SK-N-SH (cell line): Measurements from ENCODE around the gene LSM5. TPM values are rescaled to one million over a fixed set of nuclear protein-coding genes. Genes with fewer than 3 reads are reported as not detected.

Source experiments
- CTCF ChIA-PET: fragments of 300-600, 350-600 bp; formaldehyde crosslinking; extraction: SDS; loops from one replicate; lab custom pipeline; 2021; lab: Yijun Ruan, JAX
- POLR2A ChIA-PET: fragments of 350-600 bp; sonication (Branson Sonifier 250); formaldehyde crosslinking; extraction: SDS; loops from one replicate; lab custom pipeline; 2020; ENCODE audit warnings: antibody characterized with exemption, inconsistent platforms; lab: Yijun Ruan, JAX
- DNase-seq: peaks from one replicate; pipeline ENCODE4 v3.0.0; 2012
- H2AFZ ChIP-seq: fragments of 200-600 bp; sonication (generic); 2 replicates; pipeline ENCODE4 v1.8.1; 2016; ENCODE audit warnings: antibody characterized with exemption, mild to moderate bottlenecking, low read depth
- H3F3A ChIP-seq: fragments of 200-600 bp; sonication (generic); replicated peaks from 2 replicates; pipeline ENCODE3; 2016; ENCODE audit warnings: antibody characterized with exemption, mild to moderate bottlenecking; ENCODE audit not compliant: insufficient read depth
- H3K27ac ChIP-seq, 2 experiments: fragments of 200-500 bp in 1 of 2; fragments of 200-600 bp in 1 of 2; sonication (Bioruptor generic) in 1 of 2; sonication (generic), shearing (Covaris generic) in 1 of 2; 2 replicates each; pipeline versions ENCODE4 v1.5.1 to v1.6.1; 2014 to 2016; ENCODE audit warnings: low read depth in 2 of 2, inconsistent platforms in 1 of 2, low read length in 1 of 2, mild to moderate bottlenecking in 1 of 2, mixed read lengths in 1 of 2
- H3K27me3 ChIP-seq: fragments of 200-600 bp; sonication (generic), shearing (Covaris generic); 2 replicates; pipeline ENCODE4 v1.6.1; 2016; ENCODE audit warnings: mixed run types; ENCODE audit not compliant: insufficient read depth
- H3K36me3 ChIP-seq, 2 experiments: fragments of 200-500 bp in 1 of 2; fragments of 200-600 bp in 1 of 2; sonication (Bioruptor generic) in 1 of 2; sonication (generic) in 1 of 2; replicated peaks in 1 of 2; 2 replicates each; pipeline versions ENCODE3 to v1.5.1; 2014 to 2016; ENCODE audit warnings: low read length in 1 of 2, mild to moderate bottlenecking in 1 of 2; ENCODE audit not compliant: insufficient read depth in 2 of 2, control insufficient read depth in 1 of 2
- H3K4me1 ChIP-seq, 2 experiments: fragments of 200-500 bp in 1 of 2; fragments of 200-600 bp in 1 of 2; sonication (Bioruptor generic) in 1 of 2; sonication (generic), shearing (Covaris generic) in 1 of 2; 2 replicates each; pipeline versions ENCODE4 v1.5.1 to v1.6.1; 2014 to 2016; ENCODE audit warnings: low read depth in 1 of 2, low read length in 1 of 2, mixed run types in 1 of 2; ENCODE audit not compliant: insufficient read depth in 2 of 2, control insufficient read depth in 1 of 2
- H3K4me2 ChIP-seq: fragments of 200-600 bp; sonication (generic), shearing (Covaris generic); 2 replicates; pipeline ENCODE4 v1.6.1; 2017; ENCODE audit warnings: mixed run types
- H3K4me3 ChIP-seq, 2 experiments: fragments of 200-500 bp in 1 of 2; fragments of 200-600 bp in 1 of 2; sonication (Bioruptor generic) in 1 of 2; sonication (generic), shearing (Covaris generic) in 1 of 2; 2 replicates each; pipeline versions ENCODE4 v1.5.1 to v1.8.1; 2014 to 2016; ENCODE audit warnings: low read depth in 2 of 2, inconsistent platforms in 1 of 2, low read length in 1 of 2, mild to moderate bottlenecking in 1 of 2, mixed read lengths in 1 of 2, moderate library complexity in 1 of 2
- H3K79me2 ChIP-seq: fragments of 200-600 bp; sonication (generic); 2 replicates; pipeline ENCODE4 v1.8.1; 2017; ENCODE audit warnings: mild to moderate bottlenecking; ENCODE audit not compliant: insufficient read depth
- H3K9ac ChIP-seq: fragments of 200-600 bp; sonication (generic); 2 replicates; pipeline ENCODE4 v1.6.1; 2017; ENCODE audit warnings: mixed run types
- H3K9me2 ChIP-seq: fragments of 200-600 bp; sonication (generic); 2 replicates; pipeline ENCODE4 v1.6.1; 2017; ENCODE audit warnings: mixed run types
- H3K9me3 ChIP-seq: fragments of 200-600 bp; sonication (generic); 2 replicates; pipeline ENCODE4 v1.6.1; 2017; ENCODE audit warnings: mixed run types, mild to moderate bottlenecking, moderate library complexity
- H4K20me1 ChIP-seq: fragments of 200-600 bp; sonication (generic); 2 replicates; pipeline ENCODE4 v1.6.1; 2017; ENCODE audit warnings: mild to moderate bottlenecking, mixed run types; ENCODE audit not compliant: insufficient read depth
- ELF1 ChIP-seq: IDR thresholded peaks from 2 replicates; pipeline ENCODE4 v1.4.0; 2012
- EP300 ChIP-seq, 2 experiments: IDR thresholded peaks; 2 replicates each; pipeline versions ENCODE4 v1.4.0 to v1.6.1; 2012; ENCODE audit warnings: borderline replicate concordance in 1 of 2, low read depth in 1 of 2, low read length in 1 of 2
- EZH2phosphoT487 ChIP-seq: fragments of 200-600 bp; sonication (generic); IDR thresholded peaks from 2 replicates; pipeline ENCODE4 v1.6.1; 2017; ENCODE audit warnings: low read depth, mixed run types, mild to moderate bottlenecking, antibody characterized with exemption, moderate library complexity, borderline replicate concordance
- FOXJ3 ChIP-seq: sonication (generic); formaldehyde crosslinking; IDR thresholded peaks from 2 replicates; pipeline ENCODE4 v1.5.1; 2020; ENCODE audit warnings: mild to moderate bottlenecking, missing genetic modification reagents
- GABPA ChIP-seq: IDR thresholded peaks from 2 replicates; pipeline ENCODE4 v1.4.0; 2012; ENCODE audit warnings: low read depth, mild to moderate bottlenecking
- GATA2 ChIP-seq: sonication (generic); formaldehyde crosslinking; IDR thresholded peaks from 2 replicates; pipeline ENCODE4 v1.5.0; 2020; ENCODE audit warnings: mild to moderate bottlenecking, missing genetic modification reagents
- JUND ChIP-seq: IDR thresholded peaks from 2 replicates; pipeline ENCODE4 v1.4.0; 2012
- MEF2A ChIP-seq: IDR thresholded peaks from 2 replicates; pipeline ENCODE4 v1.4.0; 2012; ENCODE audit warnings: low read depth, borderline replicate concordance
- MXI1 ChIP-seq: IDR thresholded peaks from 2 replicates; pipeline ENCODE4 v1.6.1; 2012; ENCODE audit warnings: mild to moderate bottlenecking, low read depth, low read length, improper control_type of control experiment
- NRF1 ChIP-seq: IDR thresholded peaks from 2 replicates; pipeline ENCODE4 v1.6.1; 2012; ENCODE audit warnings: low read depth, mild to moderate bottlenecking, low read length
- POLR2AphosphoS5 ChIP-seq: IDR thresholded peaks from 2 replicates; pipeline ENCODE4 v1.6.1; 2012; ENCODE audit warnings: low read depth, low read length
- RFX5 ChIP-seq: IDR thresholded peaks from 2 replicates; pipeline ENCODE4 v1.6.1; 2012; ENCODE audit warnings: mild to moderate bottlenecking, improper control_type of control experiment, low read length
- RXRA ChIP-seq: IDR thresholded peaks from 2 replicates; pipeline ENCODE4 v1.4.0; 2012; ENCODE audit warnings: low read depth, mild to moderate bottlenecking, borderline replicate concordance
- SIN3A ChIP-seq: IDR thresholded peaks from 2 replicates; pipeline ENCODE4 v1.6.1; 2012; ENCODE audit warnings: low read depth, mild to moderate bottlenecking, low read length, moderate library complexity, borderline replicate concordance
- SMC3 ChIP-seq: IDR thresholded peaks from 2 replicates; pipeline ENCODE4 v1.6.1; 2012; ENCODE audit warnings: low read depth, low read length, improper control_type of control experiment
- TAF1 ChIP-seq: IDR thresholded peaks from 2 replicates; pipeline ENCODE4 v1.6.1; 2012; ENCODE audit warnings: low read depth, mild to moderate bottlenecking, low read length, moderate library complexity, borderline replicate concordance
- TCF12 ChIP-seq: IDR thresholded peaks from 2 replicates; pipeline ENCODE4 v1.4.0; 2012
- TEAD4 ChIP-seq: IDR thresholded peaks from 2 replicates; pipeline ENCODE4 v1.4.0; 2012; ENCODE audit warnings: mild to moderate bottlenecking, borderline replicate concordance; ENCODE audit not compliant: insufficient read depth
- YY1 ChIP-seq: IDR thresholded peaks from 2 replicates; pipeline ENCODE4 v1.4.0; 2012; ENCODE audit warnings: low read depth, mild to moderate bottlenecking
- WGBS: methylation state at CpG from one replicate; pipeline ENCODE4 v1.1.6; 2017; ENCODE audit warnings: low lambda C conversion rate; 5-methylcytosine and 5-hydroxymethylcytosine counted together
- polyA plus RNA-seq, 3 experiments: library from polyadenylated mRNA; depleted of rRNA; stranded (reverse); fragments of >200 nt; gene quantifications; 2 replicates each; pipeline ENCODE4 v1.2.3, GENCODE V29; 2012
- TF ChIP-seq, protein P1 (sequence below): fragments of 150-350 bp; IDR thresholded peaks from 2 replicates; pipeline ENCODE4 v1.6.1; 2016; ENCODE audit warnings: mild to moderate bottlenecking, low read depth, low read length
- TF ChIP-seq, protein P2 (sequence below): IDR thresholded peaks from 2 replicates; pipeline ENCODE4 v1.4.0; 2012; ENCODE audit warnings: low read depth, borderline replicate concordance
- TF ChIP-seq, protein P3 (sequence below): IDR thresholded peaks from 2 replicates; pipeline ENCODE4 v1.4.0; 2012; ENCODE audit warnings: low read depth
- TF ChIP-seq, protein P4 (sequence below): IDR thresholded peaks from 2 replicates; pipeline ENCODE4; 2012
- TF ChIP-seq, protein P5 (sequence below): IDR thresholded peaks from 2 replicates; pipeline ENCODE4 v1.4.0; 2012; ENCODE audit warnings: low read depth, borderline replicate concordance
- TF ChIP-seq, protein P6 (sequence below): fragments of 200-600 bp; sonication (generic); IDR thresholded peaks from 2 replicates; pipeline ENCODE4 v1.6.1; 2017; ENCODE audit warnings: antibody characterized with exemption, mild to moderate bottlenecking, moderate library complexity

The LSM5 gene
- polyA plus RNA-seq, 1 of the 3 experiments (the other 2 are of a cell fraction) = 21.2 TPM

GRCh38 chr7:32501522-32501921, 11.3 kb upstream of the LSM5 start (continued):
- TF ChIP-seq, protein P1, sequence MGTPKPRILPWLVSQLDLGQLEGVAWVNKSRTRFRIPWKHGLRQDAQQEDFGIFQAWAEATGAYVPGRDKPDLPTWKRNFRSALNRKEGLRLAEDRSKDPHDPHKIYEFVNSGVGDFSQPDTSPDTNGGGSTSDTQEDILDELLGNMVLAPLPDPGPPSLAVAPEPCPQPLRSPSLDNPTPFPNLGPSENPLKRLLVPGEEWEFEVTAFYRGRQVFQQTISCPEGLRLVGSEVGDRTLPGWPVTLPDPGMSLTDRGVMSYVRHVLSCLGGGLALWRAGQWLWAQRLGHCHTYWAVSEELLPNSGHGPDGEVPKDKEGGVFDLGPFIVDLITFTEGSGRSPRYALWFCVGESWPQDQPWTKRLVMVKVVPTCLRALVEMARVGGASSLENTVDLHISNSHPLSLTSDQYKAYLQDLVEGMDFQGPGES = no peak
- TF ChIP-seq, protein P2, sequence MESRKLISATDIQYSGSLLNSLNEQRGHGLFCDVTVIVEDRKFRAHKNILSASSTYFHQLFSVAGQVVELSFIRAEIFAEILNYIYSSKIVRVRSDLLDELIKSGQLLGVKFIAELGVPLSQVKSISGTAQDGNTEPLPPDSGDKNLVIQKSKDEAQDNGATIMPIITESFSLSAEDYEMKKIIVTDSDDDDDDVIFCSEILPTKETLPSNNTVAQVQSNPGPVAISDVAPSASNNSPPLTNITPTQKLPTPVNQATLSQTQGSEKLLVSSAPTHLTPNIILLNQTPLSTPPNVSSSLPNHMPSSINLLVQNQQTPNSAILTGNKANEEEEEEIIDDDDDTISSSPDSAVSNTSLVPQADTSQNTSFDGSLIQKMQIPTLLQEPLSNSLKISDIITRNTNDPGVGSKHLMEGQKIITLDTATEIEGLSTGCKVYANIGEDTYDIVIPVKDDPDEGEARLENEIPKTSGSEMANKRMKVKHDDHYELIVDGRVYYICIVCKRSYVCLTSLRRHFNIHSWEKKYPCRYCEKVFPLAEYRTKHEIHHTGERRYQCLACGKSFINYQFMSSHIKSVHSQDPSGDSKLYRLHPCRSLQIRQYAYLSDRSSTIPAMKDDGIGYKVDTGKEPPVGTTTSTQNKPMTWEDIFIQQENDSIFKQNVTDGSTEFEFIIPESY = no peak
- TF ChIP-seq EP300 (IDR thresholded peaks at IDR 0.05; ENCODE audit: borderline replicate concordance in 1 of 2, low read depth in 1 of 2, low read length in 1 of 2) (no peak), RXRA (no peak), MEF2A (no peak), YY1 (no peak)
- TF ChIP-seq, protein P3, sequence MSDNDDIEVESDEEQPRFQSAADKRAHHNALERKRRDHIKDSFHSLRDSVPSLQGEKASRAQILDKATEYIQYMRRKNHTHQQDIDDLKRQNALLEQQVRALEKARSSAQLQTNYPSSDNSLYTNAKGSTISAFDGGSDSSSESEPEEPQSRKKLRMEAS = 0 out of 2 replicates have a peak, but pooled peaks have one; percentile 17

DNA sequence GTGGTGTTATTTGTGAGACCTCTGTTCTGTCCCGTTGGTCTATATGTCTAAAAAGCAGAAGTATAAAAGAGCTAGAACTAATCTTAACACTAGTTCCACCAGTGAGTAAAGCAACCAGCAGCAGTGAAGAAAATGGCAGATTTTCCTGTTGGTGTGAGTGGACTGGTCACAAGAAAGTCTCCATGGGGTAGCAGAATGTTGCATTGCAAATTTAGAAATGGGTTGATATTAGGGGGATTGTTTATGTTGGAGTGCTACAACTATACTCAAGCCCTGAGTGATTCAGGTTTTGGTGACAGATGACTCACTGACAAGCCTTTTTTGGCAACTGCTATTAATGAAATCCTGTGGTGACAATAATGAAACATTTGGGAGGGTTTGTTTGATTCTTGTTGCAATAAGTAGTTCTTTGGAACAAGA, 10.8 kb upstream of the LSM5 start:
- H3K79me2 ChIP-seq = peaks cover 96% of the 10 kb centered on the region
- H3F3A ChIP-seq = peaks cover 30% of the 10 kb centered on the region
- no peak overlapping the region for H2AFZ ChIP-seq
- POLR2A ChIA-PET = no interaction called here
- H3K36me3 ChIP-seq = peaks cover 0 to 22% of the 10 kb centered on the region in 2 experiments
- no peak for DNase-seq
- H3K27ac ChIP-seq = peak overlapping the region in 1 of 2 experiments; percentile 75; a peak in 2 of 4 replicates
- no peaks in the 10 kb centered on the region for H3K9me2 ChIP-seq
- peaks cover 39% of the 10 kb centered on the region for H4K20me1 ChIP-seq
- 0 out of 4 replicates have a peak overlapping the region, but pooled peaks of 1 of the 2 experiments have one; percentile 2 for H3K4me3 ChIP-seq
- H3K4me1 ChIP-seq = peaks cover 5 to 18% of the 10 kb centered on the region in 2 experiments
- H3K27me3 ChIP-seq = no peaks in the 10 kb centered on the region
- H3K9me3 ChIP-seq = no peaks in the 10 kb centered on the region; the same call in 1 of the 2 replicates
- H3K9ac ChIP-seq = peak overlapping the region; percentile 11; the same call in 1 of the 2 replicates
- CTCF ChIA-PET = interaction anchor here (0.6 to 1.1 kb wide), 2 partner anchors 21 to 346 kb away, joined by 3 read pairs; no protein-coding TSS in a partner anchor
- H3K4me2 ChIP-seq = peak overlapping the region; percentile 41
- WGBS = 64% methylated on average over 1 of the region's 1 CpG
- TF ChIP-seq GABPA = no peak
- no peak for TF ChIP-seq SIN3A
- no peak for TF ChIP-seq TAF1
- TF ChIP-seq POLR2AphosphoS5 = no peak
- TF ChIP-seq NRF1 = no peak
- no peak for TF ChIP-seq EP300 (IDR thresholded peaks at IDR 0.05; ENCODE audit: borderline replicate concordance in 1 of 2, low read depth in 1 of 2, low read length in 1 of 2)
- no peak for TF ChIP-seq TCF12
- no peak for TF ChIP-seq YY1
- peak; percentile 47; the same call in 1 of the 2 replicates for TF ChIP-seq MEF2A
- TF ChIP-seq FOXJ3 (CRISPR knock-in tag) = no peak
- peak; percentile 63 for TF ChIP-seq JUND
- TF ChIP-seq, protein P4, sequence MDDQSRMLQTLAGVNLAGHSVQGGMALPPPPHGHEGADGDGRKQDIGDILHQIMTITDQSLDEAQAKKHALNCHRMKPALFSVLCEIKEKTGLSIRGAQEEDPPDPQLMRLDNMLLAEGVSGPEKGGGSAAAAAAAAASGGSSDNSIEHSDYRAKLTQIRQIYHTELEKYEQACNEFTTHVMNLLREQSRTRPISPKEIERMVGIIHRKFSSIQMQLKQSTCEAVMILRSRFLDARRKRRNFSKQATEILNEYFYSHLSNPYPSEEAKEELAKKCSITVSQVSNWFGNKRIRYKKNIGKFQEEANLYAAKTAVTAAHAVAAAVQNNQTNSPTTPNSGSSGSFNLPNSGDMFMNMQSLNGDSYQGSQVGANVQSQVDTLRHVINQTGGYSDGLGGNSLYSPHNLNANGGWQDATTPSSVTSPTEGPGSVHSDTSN = peak; percentile 58
- TF ChIP-seq TEAD4 = no peak
- no peak for TF ChIP-seq ELF1
- TF ChIP-seq MXI1 = no peak
- TF ChIP-seq RXRA = no peak
- TF ChIP-seq GATA2 (CRISPR knock-in tag) = no peak
- no peak for TF ChIP-seq SMC3
- TF ChIP-seq, protein P5, sequence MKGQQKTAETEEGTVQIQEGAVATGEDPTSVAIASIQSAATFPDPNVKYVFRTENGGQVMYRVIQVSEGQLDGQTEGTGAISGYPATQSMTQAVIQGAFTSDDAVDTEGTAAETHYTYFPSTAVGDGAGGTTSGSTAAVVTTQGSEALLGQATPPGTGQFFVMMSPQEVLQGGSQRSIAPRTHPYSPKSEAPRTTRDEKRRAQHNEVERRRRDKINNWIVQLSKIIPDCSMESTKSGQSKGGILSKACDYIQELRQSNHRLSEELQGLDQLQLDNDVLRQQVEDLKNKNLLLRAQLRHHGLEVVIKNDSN = no peak
- TF ChIP-seq EZH2phosphoT487 = no peak
- TF ChIP-seq RFX5 = no peak
- TF ChIP-seq, protein P6, sequence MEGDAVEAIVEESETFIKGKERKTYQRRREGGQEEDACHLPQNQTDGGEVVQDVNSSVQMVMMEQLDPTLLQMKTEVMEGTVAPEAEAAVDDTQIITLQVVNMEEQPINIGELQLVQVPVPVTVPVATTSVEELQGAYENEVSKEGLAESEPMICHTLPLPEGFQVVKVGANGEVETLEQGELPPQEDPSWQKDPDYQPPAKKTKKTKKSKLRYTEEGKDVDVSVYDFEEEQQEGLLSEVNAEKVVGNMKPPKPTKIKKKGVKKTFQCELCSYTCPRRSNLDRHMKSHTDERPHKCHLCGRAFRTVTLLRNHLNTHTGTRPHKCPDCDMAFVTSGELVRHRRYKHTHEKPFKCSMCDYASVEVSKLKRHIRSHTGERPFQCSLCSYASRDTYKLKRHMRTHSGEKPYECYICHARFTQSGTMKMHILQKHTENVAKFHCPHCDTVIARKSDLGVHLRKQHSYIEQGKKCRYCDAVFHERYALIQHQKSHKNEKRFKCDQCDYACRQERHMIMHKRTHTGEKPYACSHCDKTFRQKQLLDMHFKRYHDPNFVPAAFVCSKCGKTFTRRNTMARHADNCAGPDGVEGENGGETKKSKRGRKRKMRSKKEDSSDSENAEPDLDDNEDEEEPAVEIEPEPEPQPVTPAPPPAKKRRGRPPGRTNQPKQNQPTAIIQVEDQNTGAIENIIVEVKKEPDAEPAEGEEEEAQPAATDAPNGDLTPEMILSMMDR = no peak
